ENCODE data around the gene PRG3. TPM values are rescaled to one million over a fixed set of nuclear protein-coding genes. Genes with fewer than 3 reads are reported as not detected.
A peak's percentile ranks its signal among the peaks of the same experiment; 100 is the strongest.

PRG3 gene
- total RNA-seq: not detected
- not detected for polyA plus RNA-seq (ENCODE audit: insufficient read depth, low read depth, low replicate concordance)
- long read RNA-seq, donor 1: 0 reads
- long read RNA-seq, donor 2, partial matches to known transcripts: 0 of 1 reads
- long read RNA-seq, donor 2, other reads (novel, unspliced or antisense): 0 of 1 reads

- Histone ChIP-seq H3K27me3 (no peaks in the 10 kb centered on the region), H3K36me3 (ENCODE audit: low read depth, missing control alignments) (no peaks in the 10 kb centered on the region), H3K9me3 (no peaks in the 10 kb centered on the region), H3K4me3 (no peak within 1 kb of the TSS), H3K27ac (no peak within 1 kb of the TSS), H3K4me1 (no peaks in the 10 kb centered on the region)
- no peak for TF ChIP-seq POLR2A (IDR thresholded peaks at IDR 0.05)
- no peak for TF ChIP-seq CTCF (IDR thresholded peaks at IDR 0.05)
- intact Hi-C loops (cut with DNase I; ENCODE audit: low total_unique reads): no loop called here
- 81 to 83% methylated on average over 2 of the region's 2 CpGs for WGBS, 2 donors
- DNase-seq: no peak
Measured at GRCh38 chr11:57380975-57381374, at the start of gene PRG3. Gene PRG3 (minus strand): TSS chr11:57381150. CDS start chr11:57380708, 442 bp downstream.

GRCh38 chr11:57429946-57430345 is 49.0 kb upstream of the PRG3 start:
- no peaks in the 10 kb centered on the region for H3K9me3 ChIP-seq
- H3K27ac ChIP-seq: no peak overlapping the region
- no peaks in the 10 kb centered on the region for H3K27me3 ChIP-seq
- no peak overlapping the region for H3K4me3 ChIP-seq
- H3K36me3 ChIP-seq (ENCODE audit: low read depth, missing control alignments): no peaks in the 10 kb centered on the region
- DNase-seq: no peak
- intact Hi-C loops (cut with DNase I; ENCODE audit: low total_unique reads): no loop called here
- WGBS, 2 donors: 83 to 85% methylated on average over 4 of the region's 4 CpGs
- TF ChIP-seq POLR2A (IDR thresholded peaks at IDR 0.05) (no peak), CTCF (IDR thresholded peaks at IDR 0.05) (no peak)
- peaks cover 30% of the 10 kb centered on the region for H3K4me1 ChIP-seq

- intact Hi-C loops (cut with DNase I; ENCODE audit: low total_unique reads): no loop called here
- Histone ChIP-seq H3K27ac (no peak overlapping the region), H3K27me3 (no peaks in the 10 kb centered on the region), H3K36me3 (ENCODE audit: low read depth, missing control alignments) (no peaks in the 10 kb centered on the region), H3K9me3 (no peaks in the 10 kb centered on the region), H3K4me1 (peaks cover 43% of the 10 kb centered on the region), H3K4me3 (no peak overlapping the region)
- no peak for DNase-seq
- no peak for TF ChIP-seq POLR2A (IDR thresholded peaks at IDR 0.05)
- WGBS, 2 donors: 91 to 97% methylated on average over 5 of the region's 5 CpGs
Measured at GRCh38 chr11:57428643-57429042, 47.7 kb upstream of the PRG3 start.

- H3K9me3 ChIP-seq: no peaks in the 10 kb centered on the region
- WGBS, 2 donors: 33 to 44% methylated on average over 8 of the region's 8 CpGs
- no peaks in the 10 kb centered on the region for H3K27me3 ChIP-seq
- no peak overlapping the region for H3K4me3 ChIP-seq
- intact Hi-C loops (cut with DNase I; ENCODE audit: low total_unique reads): no loop called here
- no peaks in the 10 kb centered on the region for H3K36me3 ChIP-seq (ENCODE audit: low read depth, missing control alignments)
- peak; percentile 79 for DNase-seq
- TF ChIP-seq POLR2A (IDR thresholded peaks at IDR 0.05) (no peak), CTCF (IDR thresholded peaks at IDR 0.05) (no peak)
- H3K27ac ChIP-seq: peak overlapping the region; percentile 93 to 95
- peaks cover 45% of the 10 kb centered on the region for H3K4me1 ChIP-seq
Measured at GRCh38 chr11:57427727-57428082, 46.8 kb upstream of the PRG3 start.

GRCh38 chr11:57426929-57427726 is 46.2 kb upstream of the PRG3 start, which contains the start of gene SLC43A3:
Gene SLC43A3 (minus strand): TSS chr11:57427121. CDS start chr11:57426172, 949 bp downstream.
- Histone ChIP-seq H3K9me3 (no peaks in the 10 kb centered on the region), H3K27me3 (no peaks in the 10 kb centered on the region), H3K4me3 (peak within 1 kb of the TSS; percentile 55 to 69), H3K4me1 (peaks cover 45% of the 10 kb centered on the region), H3K36me3 (ENCODE audit: low read depth, missing control alignments) (no peaks in the 10 kb centered on the region), H3K27ac (peak within 1 kb of the TSS; percentile 93 to 95)
- peak; percentile 77 for DNase-seq
- WGBS, 2 donors: 2 to 3% methylated on average over 32 to 37 of the region's 39 CpGs
- intact Hi-C loops (cut with DNase I; ENCODE audit: low total_unique reads): no loop called here
- peak in 1 of 3 experiments; percentile 8 for TF ChIP-seq CTCF (IDR thresholded peaks at IDR 0.05)
- TF ChIP-seq POLR2A (IDR thresholded peaks at IDR 0.05): no peak
